MCF 10A (cell line): ENCODE measurements around the gene RLBP1. TPM values are rescaled to one million over a fixed set of nuclear protein-coding genes. Genes with fewer than 3 reads are reported as not detected.

Source experiments
- BruUV-seq: library from RNA; stranded (reverse); fragments of 400-500 nt; replicated peaks from 2 replicates; lab custom pipeline; 2021; lab: Mats Ljungman, UMichigan
- CTCF ChIA-PET: fragments of 300-600 bp; sonication (Branson Sonifier 250); formaldehyde crosslinking; extraction: SDS; loops from one replicate; lab custom pipeline; 2021; ENCODE audit warnings: antibody characterized with exemption, inconsistent platforms; lab: Yijun Ruan, JAX
- POLR2A ChIA-PET: fragments of 300-600, 350-650 bp; sonication (Branson Sonifier 250); formaldehyde crosslinking; extraction: SDS; loops from one replicate; lab custom pipeline; 2020; ENCODE audit warnings: antibody characterized with exemption, inconsistent platforms; lab: Yijun Ruan, JAX
- DNase-seq: peaks from one replicate; pipeline ENCODE4 v3.0.0-alpha.2; 2018; ENCODE audit not compliant: unreplicated experiment
- H3K27ac Mint-ChIP-seq: one replicate; pipeline ENCODE4 v1.8.0; 2022; ENCODE audit warnings: mild to moderate bottlenecking, low read depth, mixed read lengths; ENCODE audit not compliant: unreplicated experiment
- H3K27me3 Mint-ChIP-seq: one replicate; pipeline ENCODE4 v1.8.0; 2022; ENCODE audit warnings: mixed read lengths; ENCODE audit not compliant: insufficient read depth, unreplicated experiment
- H3K36me3 Mint-ChIP-seq: one replicate; pipeline ENCODE4 v1.8.0; 2022; ENCODE audit warnings: mild to moderate bottlenecking, moderate library complexity, mixed read lengths; ENCODE audit not compliant: insufficient read depth, unreplicated experiment
- H3K4me1 Mint-ChIP-seq: one replicate; pipeline ENCODE4 v1.8.0; 2022; ENCODE audit warnings: mixed read lengths; ENCODE audit not compliant: insufficient read depth, unreplicated experiment
- H3K4me3 Mint-ChIP-seq: one replicate; pipeline ENCODE4 v1.8.0; 2022; ENCODE audit warnings: mild to moderate bottlenecking, moderate library complexity, mixed read lengths; ENCODE audit not compliant: unreplicated experiment
- H3K9me3 Mint-ChIP-seq: one replicate; pipeline ENCODE4 v1.8.0; 2022; ENCODE audit warnings: mixed read lengths; ENCODE audit not compliant: unreplicated experiment
- intact Hi-C: fragments of 100-400 bp; cut with micrococcal nuclease; formaldehyde crosslinking; loops from 2 replicates; pipeline ENCODE4 v1.14.1; 2022
- total RNA-seq: library from RNA; stranded (reverse); gene quantifications from 2 replicates; pipeline ENCODE4 v1.2.3, GENCODE V29; 2022
- TF ChIP-seq, protein P1 (sequence below): fragments of 200-600 bp; IDR thresholded peaks from one replicate; pipeline ENCODE4 v1.8.0; 2022; ENCODE audit warnings: antibody characterized with exemption, mild to moderate bottlenecking; ENCODE audit not compliant: unreplicated experiment

The RLBP1 gene
- total RNA-seq, 1 experiment from 2014 or later, result not detected

DNA sequence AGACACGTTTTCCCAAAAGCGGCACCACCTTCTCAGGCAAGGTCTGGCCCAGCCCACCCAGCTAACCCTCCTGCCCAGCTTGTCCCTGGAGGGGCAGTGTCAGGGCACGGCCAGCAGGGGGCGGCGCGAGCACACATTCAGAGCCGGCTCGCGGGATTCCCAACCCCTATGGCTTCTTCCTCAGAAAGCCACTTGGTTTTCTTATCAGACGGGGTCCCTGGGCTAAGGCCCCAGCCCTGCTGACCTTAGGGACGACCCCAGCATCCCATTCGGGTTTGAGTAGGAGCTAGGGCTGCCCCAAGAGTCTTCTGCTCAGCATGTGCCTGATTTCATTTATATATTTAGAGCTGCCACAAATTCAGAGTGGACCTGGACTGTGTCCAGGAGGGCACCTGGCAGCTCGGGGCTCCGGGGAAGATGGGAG is 14.5 kb downstream of the RLBP1 start:
- DNase-seq, result peak; percentile 80
- H3K36me3 Mint-ChIP-seq, result no peaks in the 10 kb centered on the region
- H3K27ac Mint-ChIP-seq, result no peak overlapping the region
- ChIA-PET CTCF (interaction anchor here (0.6 to 3.7 kb wide), 52 partner anchors 11 to 302 kb away, joined by 3 to 78 read pairs (median 6); partner anchors contain the start of genes ABHD2, FANCI and RLBP1), POLR2A (interaction anchor here (0.5 to 1.2 kb wide), 3 partner anchors 33 to 94 kb away, joined by 3 read pairs; partner anchors contain the start of gene FANCI)
- peak overlapping the region; percentile 38 for H3K4me3 Mint-ChIP-seq
- no peaks in the 10 kb centered on the region for H3K4me1 Mint-ChIP-seq
- no peaks in the 10 kb centered on the region for H3K27me3 Mint-ChIP-seq
- TF ChIP-seq, protein P1, sequence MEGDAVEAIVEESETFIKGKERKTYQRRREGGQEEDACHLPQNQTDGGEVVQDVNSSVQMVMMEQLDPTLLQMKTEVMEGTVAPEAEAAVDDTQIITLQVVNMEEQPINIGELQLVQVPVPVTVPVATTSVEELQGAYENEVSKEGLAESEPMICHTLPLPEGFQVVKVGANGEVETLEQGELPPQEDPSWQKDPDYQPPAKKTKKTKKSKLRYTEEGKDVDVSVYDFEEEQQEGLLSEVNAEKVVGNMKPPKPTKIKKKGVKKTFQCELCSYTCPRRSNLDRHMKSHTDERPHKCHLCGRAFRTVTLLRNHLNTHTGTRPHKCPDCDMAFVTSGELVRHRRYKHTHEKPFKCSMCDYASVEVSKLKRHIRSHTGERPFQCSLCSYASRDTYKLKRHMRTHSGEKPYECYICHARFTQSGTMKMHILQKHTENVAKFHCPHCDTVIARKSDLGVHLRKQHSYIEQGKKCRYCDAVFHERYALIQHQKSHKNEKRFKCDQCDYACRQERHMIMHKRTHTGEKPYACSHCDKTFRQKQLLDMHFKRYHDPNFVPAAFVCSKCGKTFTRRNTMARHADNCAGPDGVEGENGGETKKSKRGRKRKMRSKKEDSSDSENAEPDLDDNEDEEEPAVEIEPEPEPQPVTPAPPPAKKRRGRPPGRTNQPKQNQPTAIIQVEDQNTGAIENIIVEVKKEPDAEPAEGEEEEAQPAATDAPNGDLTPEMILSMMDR, result peak; percentile 95
- no peaks in the 10 kb centered on the region for H3K9me3 Mint-ChIP-seq
- intact Hi-C loops, result loop anchor here (1.0 kb wide), 2 partner anchors 36 to 93 kb away; partner anchors contain the start of gene FANCI
- BruUV-seq, result no TSS peak

- no peak overlapping the region for H3K4me3 Mint-ChIP-seq
- no peaks in the 10 kb centered on the region for H3K4me1 Mint-ChIP-seq
- TF ChIP-seq, protein P1, result no peak
- no peak for DNase-seq
- ChIA-PET POLR2A (interaction anchor here (1.1 to 1.2 kb wide), 2 partner anchors 37 to 95 kb away, joined by 3 read pairs; partner anchors contain the start of gene FANCI), CTCF (interaction anchor here (0.6 to 3.7 kb wide), 46 partner anchors 10 to 568 kb away, joined by 3 to 78 read pairs (median 6); partner anchors contain the start of genes ABHD2, FANCI and RLBP1)
- H3K9me3 Mint-ChIP-seq, result no peaks in the 10 kb centered on the region
- no peak overlapping the region for H3K27ac Mint-ChIP-seq
- H3K36me3 Mint-ChIP-seq, result peaks cover 6% of the 10 kb centered on the region
- intact Hi-C loops, result no loop called here
- H3K27me3 Mint-ChIP-seq, result no peaks in the 10 kb centered on the region
- no TSS peak for BruUV-seq
Measured at GRCh38 chr15:89205991-89206585, 15.3 kb downstream of the RLBP1 start.

- H3K4me3 Mint-ChIP-seq, result no peak overlapping the region
- intact Hi-C loops, result no loop called here
- H3K36me3 Mint-ChIP-seq, result peaks cover 15% of the 10 kb centered on the region
- POLR2A ChIA-PET, result interaction anchor here (1.1 kb wide), 1 partner anchor 40 kb away, joined by 3 read pairs; the partner anchor contains the start of gene FANCI
- H3K27me3 Mint-ChIP-seq, result no peaks in the 10 kb centered on the region
- no peak for DNase-seq
- H3K4me1 Mint-ChIP-seq, result no peaks in the 10 kb centered on the region
- CTCF ChIA-PET, result interaction anchor here (0.6 kb wide), 1 partner anchor 38 kb away, joined by 5 read pairs; no protein-coding TSS in a partner anchor
- TF ChIP-seq, protein P1, result no peak
- no TSS peak for BruUV-seq
- no peaks in the 10 kb centered on the region for H3K9me3 Mint-ChIP-seq
- H3K27ac Mint-ChIP-seq, result no peak overlapping the region
Measured at GRCh38 chr15:89203705-89204273, 17.6 kb downstream of the RLBP1 start.

DNA sequence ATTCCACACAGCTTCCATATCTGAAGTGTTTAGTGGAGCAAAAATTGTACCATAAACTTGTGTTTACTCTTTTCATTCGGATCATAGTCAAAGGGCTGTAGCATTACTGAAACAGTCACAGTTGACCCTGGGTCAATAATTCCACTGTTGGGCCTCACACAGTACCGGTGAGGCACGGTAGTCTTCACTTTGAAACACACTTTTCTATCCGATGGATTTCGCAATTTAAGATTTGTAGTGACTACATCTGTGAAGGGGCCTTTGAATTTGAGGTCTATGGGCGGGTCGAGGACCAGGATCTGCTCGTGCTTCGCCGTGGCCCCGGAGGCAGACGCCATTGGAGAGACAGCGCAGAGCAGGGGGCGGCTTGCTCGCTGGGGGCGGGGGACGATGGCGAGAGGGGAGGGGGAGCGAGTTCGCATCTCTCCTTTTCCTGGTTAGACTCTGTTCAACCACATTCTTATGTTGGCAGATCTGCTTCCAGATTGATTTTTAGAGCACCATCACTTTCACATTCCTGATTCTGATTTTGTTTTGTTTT is 19.8 kb downstream of the RLBP1 start:
- BruUV-seq, result no TSS peak
- Mint-ChIP-seq H3K27me3 (no peaks in the 10 kb centered on the region), H3K4me1 (peaks cover 7% of the 10 kb centered on the region), H3K4me3 (no peak overlapping the region), H3K36me3 (peaks cover 22% of the 10 kb centered on the region), H3K9me3 (no peaks in the 10 kb centered on the region), H3K27ac (no peak overlapping the region)
- CTCF ChIA-PET, result no interaction called here
- POLR2A ChIA-PET, result no interaction called here
- intact Hi-C loops, result no loop called here
- TF ChIP-seq, protein P1, result no peak
- DNase-seq, result no peak
